Tibial nerve (tissue), 4 donors: Measurements from ENCODE around the gene IL17F. TPM values are rescaled to one million over a fixed set of nuclear protein-coding genes. Genes with fewer than 3 reads are reported as not detected.

Source experiments
- DNase-seq, 2 donors: peaks; one replicate each; pipeline ENCODE4 v3.0.0-alpha.2; 2019; ENCODE audit warnings: low spot score in 2 of 2
- H3K27ac ChIP-seq, 4 donors: fragments of 200-600 bp; sonication (generic) in 3 of 4; one replicate each; pipeline ENCODE4 v1.5.1; 2017 to 2019; ENCODE audit warnings: mild to moderate bottlenecking in 1 of 4
- H3K27me3 ChIP-seq, 2 donors: fragments of 200-600 bp; sonication (generic) in 1 of 2; one replicate each; pipeline versions ENCODE4 v1.5.1 to v1.6.0; 2017 to 2019
- H3K36me3 ChIP-seq, 3 donors: fragments of 200-600 bp; sonication (generic); one replicate each; pipeline ENCODE4 v1.5.1; 2018 to 2019
- H3K4me1 ChIP-seq, 4 donors: fragments of 200-600 bp; sonication (generic) in 3 of 4; one replicate each; pipeline ENCODE4 v1.5.1; 2017 to 2019
- H3K4me3 ChIP-seq, 4 donors: fragments of 200-600 bp; sonication (generic) in 3 of 4; one replicate each; pipeline ENCODE4 v1.5.1; 2017 to 2019; ENCODE audit warnings: mild to moderate bottlenecking in 1 of 4, moderate library complexity in 1 of 4
- H3K9me3 ChIP-seq, 4 donors: fragments of 200-600 bp; sonication (generic) in 3 of 4; one replicate each; pipeline ENCODE4 v1.5.1; 2017 to 2019
- EP300 ChIP-seq, 2 donors: sonication (generic); formaldehyde crosslinking; IDR thresholded peaks; one replicate each; pipeline ENCODE4 v1.6.1; 2017; ENCODE audit warnings: antibody characterized with exemption in 2 of 2, mild to moderate bottlenecking in 1 of 2
- POLR2A ChIP-seq, 2 donors: fragments of 450-650 bp; IDR thresholded peaks; one replicate each; pipeline ENCODE4 v1.6.1; 2017; ENCODE audit warnings: antibody characterized with exemption in 2 of 2, mild to moderate bottlenecking in 2 of 2, moderate library complexity in 2 of 2
- WGBS, 2 donors: methylation state at CpG; one replicate each; pipeline ENCODE4 v1.1.5; 2018; 5-methylcytosine and 5-hydroxymethylcytosine counted together
- total RNA-seq, 4 donors: library from RNA; depleted of rRNA; stranded (reverse); fragments of >200 nt; gene quantifications; one replicate each; pipeline ENCODE4 v1.1.0, GENCODE V29; 2016
- TF ChIP-seq, protein P1 (sequence below), 5 experiments: fragments of 200-600 bp in 3 of 5; fragments of 450-650 bp in 2 of 5; sonication (generic) in 3 of 5; IDR thresholded peaks; one replicate each; pipeline ENCODE4 v1.5.1; 2016 to 2019; ENCODE audit warnings: antibody characterized with exemption in 5 of 5, mild to moderate bottlenecking in 3 of 5, moderate library complexity in 2 of 5

The IL17F gene
- total RNA-seq, 4 donors from 2014 or later, result not detected

DNA sequence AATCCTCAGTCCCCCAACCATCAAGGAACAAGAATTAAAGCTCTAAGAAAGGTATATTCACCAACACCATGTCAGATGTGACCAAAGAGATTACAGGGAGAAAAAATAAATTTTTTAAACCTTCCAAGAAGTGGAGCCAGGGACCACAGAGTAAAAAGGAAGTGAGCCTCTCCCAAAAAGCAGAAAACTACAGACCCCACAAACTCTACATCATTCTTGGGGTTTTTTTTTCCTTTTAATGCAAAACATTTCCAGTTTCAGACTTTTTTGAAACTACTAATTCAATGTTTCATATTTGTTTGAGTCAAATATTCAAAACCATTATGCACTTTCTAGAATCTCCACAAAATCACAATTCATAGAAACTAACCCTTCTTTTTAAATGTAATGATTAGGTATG, 6.8 kb upstream of the IL17F start:
- Histone ChIP-seq H3K9me3 (no peaks in the 10 kb centered on the region), H3K27me3 (peaks cover 2% of the 10 kb centered on the region in 2 donors), H3K27ac (no peak overlapping the region), H3K36me3 (no peaks in the 10 kb centered on the region), H3K4me3 (no peak overlapping the region), H3K4me1 (no peaks in the 10 kb centered on the region)
- DNase-seq, result no peak
- TF ChIP-seq, protein P1, sequence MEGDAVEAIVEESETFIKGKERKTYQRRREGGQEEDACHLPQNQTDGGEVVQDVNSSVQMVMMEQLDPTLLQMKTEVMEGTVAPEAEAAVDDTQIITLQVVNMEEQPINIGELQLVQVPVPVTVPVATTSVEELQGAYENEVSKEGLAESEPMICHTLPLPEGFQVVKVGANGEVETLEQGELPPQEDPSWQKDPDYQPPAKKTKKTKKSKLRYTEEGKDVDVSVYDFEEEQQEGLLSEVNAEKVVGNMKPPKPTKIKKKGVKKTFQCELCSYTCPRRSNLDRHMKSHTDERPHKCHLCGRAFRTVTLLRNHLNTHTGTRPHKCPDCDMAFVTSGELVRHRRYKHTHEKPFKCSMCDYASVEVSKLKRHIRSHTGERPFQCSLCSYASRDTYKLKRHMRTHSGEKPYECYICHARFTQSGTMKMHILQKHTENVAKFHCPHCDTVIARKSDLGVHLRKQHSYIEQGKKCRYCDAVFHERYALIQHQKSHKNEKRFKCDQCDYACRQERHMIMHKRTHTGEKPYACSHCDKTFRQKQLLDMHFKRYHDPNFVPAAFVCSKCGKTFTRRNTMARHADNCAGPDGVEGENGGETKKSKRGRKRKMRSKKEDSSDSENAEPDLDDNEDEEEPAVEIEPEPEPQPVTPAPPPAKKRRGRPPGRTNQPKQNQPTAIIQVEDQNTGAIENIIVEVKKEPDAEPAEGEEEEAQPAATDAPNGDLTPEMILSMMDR (IDR thresholded peaks at IDR 0.05), result no peak

DNA sequence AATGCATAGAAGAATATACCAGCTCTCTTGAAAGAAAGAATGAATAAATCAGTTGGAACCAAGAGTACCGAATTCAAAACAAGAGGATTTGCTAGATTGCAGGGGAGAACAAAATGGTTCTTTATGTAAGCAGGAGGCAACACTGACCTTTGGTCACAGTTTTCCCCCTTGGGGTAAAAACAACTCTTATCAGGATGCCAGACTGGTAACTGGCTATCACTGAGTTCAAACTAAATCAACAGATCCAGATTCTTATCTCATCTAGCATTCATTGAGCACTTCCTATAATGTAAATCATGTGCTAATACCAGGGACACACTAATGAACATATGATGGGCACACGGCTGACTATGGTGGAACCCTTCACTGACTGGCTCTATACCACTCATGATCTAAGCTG, 4.8 kb upstream of the IL17F start:
- no peak overlapping the region for H3K27ac ChIP-seq
- H3K4me3 ChIP-seq, result no peak overlapping the region
- peaks cover 0 to 2% of the 10 kb centered on the region in 2 donors for H3K27me3 ChIP-seq
- TF ChIP-seq, protein P1 (IDR thresholded peaks at IDR 0.05), result no peak
- TF ChIP-seq POLR2A (IDR thresholded peaks at IDR 0.05), result no peak
- no peak for TF ChIP-seq EP300 (IDR thresholded peaks at IDR 0.05)
- no peaks in the 10 kb centered on the region for H3K36me3 ChIP-seq
- no peaks in the 10 kb centered on the region for H3K9me3 ChIP-seq
- H3K4me1 ChIP-seq, result no peaks in the 10 kb centered on the region
- no peak for DNase-seq
- WGBS, 2 donors, result 52 to 53% methylated on average over 2 of the region's 2 CpGs

DNA sequence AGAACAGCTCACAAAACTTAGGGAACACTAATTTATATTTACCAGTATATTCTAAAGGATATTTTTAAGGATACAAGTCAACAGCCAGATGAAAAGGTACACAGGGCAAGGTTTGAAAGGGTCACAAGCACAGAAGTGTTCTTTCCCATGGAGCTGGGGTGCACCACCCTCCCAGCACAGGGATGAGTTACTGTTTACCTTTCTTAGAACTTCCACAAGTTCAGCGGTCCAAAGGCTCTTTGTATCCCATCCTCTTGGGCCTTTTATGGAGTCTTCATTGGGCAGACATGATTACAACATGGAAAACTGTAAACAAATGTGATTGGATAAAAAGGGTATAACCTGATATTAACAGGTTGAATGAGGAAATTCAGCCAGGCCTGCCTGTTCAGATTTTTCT, 1.1 kb upstream of the IL17F start:
- Histone ChIP-seq H3K4me1 (no peaks in the 10 kb centered on the region), H3K36me3 (no peaks in the 10 kb centered on the region), H3K27me3 (no peaks in the 10 kb centered on the region), H3K27ac (no peak overlapping the region), H3K4me3 (no peak overlapping the region), H3K9me3 (no peaks in the 10 kb centered on the region)
- TF ChIP-seq, protein P1 (IDR thresholded peaks at IDR 0.05), result no peak
- TF ChIP-seq EP300 (IDR thresholded peaks at IDR 0.05), result no peak
- TF ChIP-seq POLR2A (IDR thresholded peaks at IDR 0.05), result no peak
- 82 to 83% methylated on average over 1 of the region's 1 CpG for WGBS, 2 donors
- no peak for DNase-seq

GRCh38 chr6:52243282-52243893, 912 bp downstream of the IL17F start:
- TF ChIP-seq EP300 (IDR thresholded peaks at IDR 0.05) (no peak), POLR2A (IDR thresholded peaks at IDR 0.05) (no peak)
- TF ChIP-seq, protein P1 (IDR thresholded peaks at IDR 0.05), result no peak
- H3K27me3 ChIP-seq, result no peaks in the 10 kb centered on the region
- H3K36me3 ChIP-seq, result no peaks in the 10 kb centered on the region
- no peak overlapping the region for H3K27ac ChIP-seq
- no peaks in the 10 kb centered on the region for H3K4me1 ChIP-seq
- H3K9me3 ChIP-seq, result no peaks in the 10 kb centered on the region
- no peak overlapping the region for H3K4me3 ChIP-seq
- DNase-seq, result no peak
- WGBS, 2 donors, result 83 to 98% methylated on average over 4 of the region's 4 CpGs

DNA sequence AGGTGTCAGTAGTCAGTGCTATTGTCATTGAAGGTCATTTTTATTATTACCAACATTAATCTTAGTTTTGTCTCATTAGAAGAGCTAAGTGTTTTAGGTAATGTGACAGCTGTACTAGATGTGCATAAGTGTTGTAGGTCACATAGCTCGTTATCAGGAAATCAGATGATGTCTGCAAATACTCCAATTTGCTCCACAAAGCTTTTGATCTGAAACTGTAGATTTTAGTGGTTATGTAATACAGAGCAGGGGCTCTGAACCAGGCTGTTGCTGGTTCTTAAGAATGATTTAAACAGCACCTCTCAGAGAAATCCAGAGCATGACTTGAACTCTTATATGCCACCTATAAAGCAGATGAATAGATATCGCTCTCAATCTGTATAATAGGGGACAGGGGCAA, 2.5 kb downstream of the IL17F start:
- Histone ChIP-seq H3K27me3 (no peaks in the 10 kb centered on the region), H3K36me3 (no peaks in the 10 kb centered on the region), H3K4me3 (no peak overlapping the region), H3K9me3 (no peaks in the 10 kb centered on the region), H3K4me1 (no peaks in the 10 kb centered on the region), H3K27ac (no peak overlapping the region)
- whole genome bisulfite sequencing, 2 donors, result 82 to 86% methylated on average over 2 of the region's 2 CpGs
- no peak for DNase-seq
- no peak for TF ChIP-seq EP300 (IDR thresholded peaks at IDR 0.05)
- TF ChIP-seq, protein P1 (IDR thresholded peaks at IDR 0.05), result no peak
- TF ChIP-seq POLR2A (IDR thresholded peaks at IDR 0.05), result no peak
